Muscle of leg (tissue), 11 donors: ENCODE measurements around the gene ZNF618. TPM values are rescaled to one million over a fixed set of nuclear protein-coding genes. Genes with fewer than 3 reads are reported as not detected.
A peak's percentile ranks its signal among the peaks of the same experiment; 100 is the strongest.

ENCODE experiments used
- DNase-seq: peaks from one replicate; pipeline ENCODE4 v3.0.0; 2013
- H3K27ac ChIP-seq: one replicate; pipeline ENCODE4 v1.5.1; 2013; ENCODE audit warnings: mild to moderate bottlenecking, low read length, control low read depth
- H3K27me3 ChIP-seq: one replicate; pipeline ENCODE4 v1.6.1; 2013; ENCODE audit warnings: low read length; ENCODE audit not compliant: control insufficient read depth, insufficient read depth
- H3K36me3 ChIP-seq: one replicate; pipeline ENCODE4 v1.6.1; 2013; ENCODE audit warnings: low read length; ENCODE audit not compliant: control insufficient read depth, insufficient read depth
- H3K4me1 ChIP-seq: one replicate; pipeline ENCODE4 v1.6.1; 2013; ENCODE audit warnings: low read length; ENCODE audit not compliant: control insufficient read depth, insufficient read depth
- H3K4me3 ChIP-seq: one replicate; pipeline ENCODE4 v1.5.1; 2013; ENCODE audit warnings: low read length, control low read depth
- H3K9me3 ChIP-seq: replicated peaks from 2 replicates; pipeline ENCODE4 v1.6.1; 2013; ENCODE audit warnings: low read depth, low read length; ENCODE audit not compliant: control insufficient read depth
- WGBS: methylation state at CpG from one replicate; pipeline ENCODE4 v1.1.5; 2013; ENCODE audit warnings: missing lambda C conversion rate; ENCODE audit not compliant: insufficient coverage; 5-methylcytosine and 5-hydroxymethylcytosine counted together
- polyA plus RNA-seq, 8 donors: library from polyadenylated mRNA; unstranded; fragments of 120-200 nt; gene quantifications; one replicate each; pipeline versions ENCODE4 v1.2.1 to v1.2.3, GENCODE V29; 2013; ENCODE audit warnings: inconsistent platforms in 1 of 8, low replicate concordance in 1 of 8; ENCODE audit not compliant: insufficient read length in 8 of 8, insufficient read depth in 1 of 8
- total RNA-seq: library from RNA; stranded (reverse); fragments of 120-200 nt; gene quantifications from one replicate; pipeline ENCODE4 v1.2.4, GENCODE V29; 2013

ZNF618 gene
- total and polyA plus RNA-seq, 9 donors, result 6.4 to 21.8 (median 16.1) TPM

GRCh38 chr9:113888976-113889375 is 12.9 kb downstream of the ZNF618 start:
- WGBS, result 95% methylated on average over 2 of the region's 4 CpGs
- DNase-seq, result no peak

GRCh38 chr9:113890704-113891103 is 14.6 kb downstream of the ZNF618 start:
- H3K27ac ChIP-seq, result no peak overlapping the region
- H3K4me3 ChIP-seq, result no peak overlapping the region
- no CpG with 5 or more reads among the region's 2 CpGs for WGBS
- H3K9me3 ChIP-seq, result peaks cover 2% of the 10 kb centered on the region
- peaks cover 27% of the 10 kb centered on the region for H3K4me1 ChIP-seq
- no peaks in the 10 kb centered on the region for H3K27me3 ChIP-seq
- no peaks in the 10 kb centered on the region for H3K36me3 ChIP-seq
- DNase-seq, result no peak

More at GRCh38 chr9:113888976-113889375, 12.9 kb downstream of the ZNF618 start:
- no peaks in the 10 kb centered on the region for H3K27me3 ChIP-seq
- no peak overlapping the region for H3K27ac ChIP-seq
- peaks cover 33% of the 10 kb centered on the region for H3K4me1 ChIP-seq
- H3K36me3 ChIP-seq, result no peaks in the 10 kb centered on the region
- H3K4me3 ChIP-seq, result no peak overlapping the region
- H3K9me3 ChIP-seq, result peaks cover 2% of the 10 kb centered on the region

- Histone ChIP-seq H3K9me3 (peaks cover 2% of the 10 kb centered on the region), H3K36me3 (no peaks in the 10 kb centered on the region), H3K27me3 (no peaks in the 10 kb centered on the region), H3K4me3 (no peak overlapping the region), H3K4me1 (peaks cover 13% of the 10 kb centered on the region), H3K27ac (no peak overlapping the region)
- no peak for DNase-seq
- 95% methylated on average over 2 of the region's 6 CpGs for WGBS
Observed at GRCh38 chr9:113892861-113893491, 16.9 kb downstream of the ZNF618 start.

DNA sequence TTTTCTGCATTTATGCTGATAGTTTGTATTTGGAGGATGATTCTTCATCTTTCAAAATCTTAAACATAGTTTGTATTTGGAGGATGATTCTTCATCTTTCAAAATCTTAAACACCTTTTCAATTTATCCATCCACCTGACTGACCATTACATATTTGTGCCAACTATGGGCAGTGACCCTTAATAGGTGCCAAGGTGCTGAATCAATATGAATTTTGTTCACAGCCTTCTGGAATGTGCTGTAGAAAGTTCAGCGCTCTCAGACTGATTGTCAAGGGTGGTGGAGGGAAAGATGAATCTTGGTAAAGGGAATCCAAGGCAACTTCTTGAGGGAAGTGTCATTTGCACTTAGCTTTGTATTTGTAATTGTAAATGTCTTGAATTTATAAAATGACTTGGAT is 18.1 kb downstream of the ZNF618 start:
- no peak for DNase-seq
- 100% methylated on average over 1 of the region's 1 CpG for WGBS
- Histone ChIP-seq H3K4me1 (peaks cover 2% of the 10 kb centered on the region), H3K27ac (no peak overlapping the region), H3K27me3 (no peaks in the 10 kb centered on the region), H3K36me3 (peaks cover 3% of the 10 kb centered on the region), H3K4me3 (no peak overlapping the region), H3K9me3 (peaks cover 2% of the 10 kb centered on the region)

GRCh38 chr9:113895526-113895925 is 19.4 kb downstream of the ZNF618 start:
- Histone ChIP-seq H3K36me3 (peaks cover 3% of the 10 kb centered on the region), H3K4me3 (no peak overlapping the region), H3K27ac (no peak overlapping the region), H3K4me1 (no peaks in the 10 kb centered on the region), H3K9me3 (peaks cover under 1% of the 10 kb centered on the region), H3K27me3 (no peaks in the 10 kb centered on the region)
- WGBS, result 63% methylated on average over 1 of the region's 3 CpGs
- DNase-seq, result no peak

GRCh38 chr9:113896713-113897112 is 20.6 kb downstream of the ZNF618 start:
- H3K27me3 ChIP-seq, result no peaks in the 10 kb centered on the region
- no peak overlapping the region for H3K4me3 ChIP-seq
- H3K9me3 ChIP-seq, result no peaks in the 10 kb centered on the region
- no peak overlapping the region for H3K27ac ChIP-seq
- H3K36me3 ChIP-seq, result peaks cover 3% of the 10 kb centered on the region
- no peak for DNase-seq
- H3K4me1 ChIP-seq, result peaks cover 7% of the 10 kb centered on the region

DNA sequence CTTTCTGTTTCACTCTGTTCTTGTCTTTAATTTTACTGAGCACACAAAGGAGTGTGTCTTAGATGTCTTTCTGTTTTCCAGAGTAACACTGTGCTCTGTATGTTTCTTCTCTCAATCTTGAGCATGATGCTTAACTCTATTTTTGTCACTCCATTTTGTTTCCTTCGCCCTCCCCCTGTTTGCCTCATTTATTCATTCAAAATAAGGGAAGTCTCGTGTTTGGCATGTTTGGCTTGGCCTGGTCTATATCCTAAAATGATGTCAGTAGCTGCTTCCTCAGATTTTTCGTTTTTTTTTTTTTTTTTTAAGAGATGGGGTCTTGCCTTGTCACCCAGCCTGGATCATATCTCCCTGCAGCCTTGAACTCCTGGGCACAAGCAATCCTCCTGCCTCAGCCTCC is 22.0 kb downstream of the ZNF618 start:
- Histone ChIP-seq H3K4me3 (no peak overlapping the region), H3K9me3 (no peaks in the 10 kb centered on the region), H3K4me1 (peaks cover 8% of the 10 kb centered on the region), H3K27ac (no peak overlapping the region), H3K27me3 (no peaks in the 10 kb centered on the region), H3K36me3 (peaks cover 3% of the 10 kb centered on the region)
- no peak for DNase-seq
- WGBS, result no CpG with 5 or more reads among the region's 3 CpGs

DNA sequence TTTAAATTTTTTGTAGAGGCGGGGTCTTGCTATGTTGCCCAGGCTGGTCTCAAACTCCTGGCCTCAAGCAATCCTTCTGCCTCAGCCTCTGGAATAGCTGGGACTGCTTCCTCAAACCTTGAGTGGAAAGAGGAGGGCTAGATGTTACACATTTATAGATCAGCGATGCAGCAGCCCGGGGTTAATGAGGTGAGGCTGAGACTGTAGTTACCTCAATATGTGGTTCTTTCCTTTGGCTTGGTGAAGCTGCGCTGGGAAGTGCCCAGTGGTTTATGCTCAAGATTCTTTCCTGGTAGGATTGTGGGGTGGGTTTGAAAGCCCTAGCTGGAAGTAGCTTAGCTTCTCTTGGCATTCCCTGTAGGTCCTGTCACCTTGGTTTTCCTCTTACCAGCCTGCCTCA is 22.5 kb downstream of the ZNF618 start:
- Histone ChIP-seq H3K4me1 (peaks cover 8% of the 10 kb centered on the region), H3K4me3 (no peak overlapping the region), H3K27ac (no peak overlapping the region), H3K36me3 (peaks cover 3% of the 10 kb centered on the region), H3K27me3 (no peaks in the 10 kb centered on the region), H3K9me3 (peaks cover 2% of the 10 kb centered on the region)
- no peak for DNase-seq
- WGBS, result 92% methylated on average over 4 of the region's 4 CpGs

GRCh38 chr9:113899205-113899604 is 23.1 kb downstream of the ZNF618 start:
- H3K4me3 ChIP-seq, result no peak overlapping the region
- no peak for DNase-seq
- no peak overlapping the region for H3K27ac ChIP-seq
- H3K9me3 ChIP-seq, result peaks cover 3% of the 10 kb centered on the region
- 100% methylated on average over 4 of the region's 6 CpGs for WGBS
- no peaks in the 10 kb centered on the region for H3K27me3 ChIP-seq
- peaks cover 3% of the 10 kb centered on the region for H3K36me3 ChIP-seq
- peaks cover 8% of the 10 kb centered on the region for H3K4me1 ChIP-seq

- Histone ChIP-seq H3K4me3 (no peak overlapping the region), H3K27me3 (no peaks in the 10 kb centered on the region), H3K36me3 (peaks cover 3% of the 10 kb centered on the region), H3K9me3 (peaks cover 7% of the 10 kb centered on the region), H3K4me1 (peaks cover 8% of the 10 kb centered on the region), H3K27ac (no peak overlapping the region)
- WGBS, result 59% methylated on average over 17 of the region's 17 CpGs
- DNase-seq, result peak; percentile 61
Observed at GRCh38 chr9:113901221-113901688, 25.1 kb downstream of the ZNF618 start.
